LoVo (cell line): ENCODE measurements around the gene SKP2.

ENCODE experiments used
- DNase-seq: peaks from one replicate; pipeline ENCODE4 v3.0.0-alpha.2; 2016; ENCODE audit warnings: low spot score

SKP2 gene

DNA sequence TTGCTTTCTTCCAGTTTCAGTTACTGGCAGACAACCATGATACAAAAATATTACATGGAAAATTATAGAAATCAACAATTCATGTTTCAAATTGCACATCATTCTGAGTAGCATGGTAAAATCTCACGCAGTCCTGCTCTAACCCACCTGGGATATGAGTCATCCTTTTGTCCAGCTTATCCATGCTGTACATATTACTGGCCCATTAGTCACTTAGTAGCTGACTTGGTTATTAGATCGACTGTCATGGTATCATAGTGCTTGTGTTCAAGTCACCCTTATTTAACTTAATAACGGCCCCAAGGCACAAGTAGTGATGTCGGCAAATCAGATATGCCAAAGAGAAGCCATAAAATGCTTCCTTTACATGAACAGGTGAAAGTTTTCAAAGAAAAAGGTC, 48.6 kb downstream of the SKP2 start:
- DNase-seq = no peak

DNA sequence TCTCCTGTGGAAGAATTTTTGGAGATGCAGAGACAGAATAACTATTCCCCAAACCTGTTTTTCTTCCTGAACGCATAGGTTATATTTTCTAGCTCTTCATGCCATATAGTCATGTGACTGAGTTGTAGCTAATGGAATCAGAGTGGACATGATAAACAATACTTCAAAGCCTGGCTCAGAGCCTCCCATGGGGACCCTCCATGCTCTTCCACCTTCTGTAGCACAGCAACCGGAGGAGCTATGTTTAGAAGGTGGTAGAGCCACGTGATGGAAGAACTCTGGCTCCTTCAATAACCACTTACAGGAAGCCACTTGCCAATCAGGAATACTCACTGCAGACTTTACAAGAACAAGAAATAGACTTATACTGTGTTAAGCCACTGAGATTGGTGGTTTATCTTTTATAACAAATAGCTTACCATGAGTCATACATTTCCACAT, 50.6 kb downstream of the SKP2 start:
- no peak for DNase-seq

DNA sequence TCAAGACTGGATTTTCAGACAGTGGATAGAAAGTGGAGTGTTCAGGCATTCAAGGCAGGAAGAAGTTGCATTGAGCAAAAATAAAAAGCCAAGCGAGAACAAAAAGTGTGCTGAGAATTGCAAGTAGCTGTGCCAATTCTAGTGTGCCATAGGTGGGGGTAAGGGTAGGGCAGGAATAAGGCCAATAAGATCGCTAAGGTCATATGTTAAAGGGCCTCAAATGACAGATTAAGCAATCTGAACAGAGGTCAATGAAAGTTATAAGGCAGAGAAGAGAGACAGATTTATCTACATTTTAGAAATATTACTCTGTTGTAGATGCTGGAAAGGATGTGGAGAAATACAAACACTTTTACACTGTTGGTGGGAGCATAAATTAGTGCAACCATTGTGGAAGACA, 53.4 kb downstream of the SKP2 start:
- DNase-seq = no peak

DNA sequence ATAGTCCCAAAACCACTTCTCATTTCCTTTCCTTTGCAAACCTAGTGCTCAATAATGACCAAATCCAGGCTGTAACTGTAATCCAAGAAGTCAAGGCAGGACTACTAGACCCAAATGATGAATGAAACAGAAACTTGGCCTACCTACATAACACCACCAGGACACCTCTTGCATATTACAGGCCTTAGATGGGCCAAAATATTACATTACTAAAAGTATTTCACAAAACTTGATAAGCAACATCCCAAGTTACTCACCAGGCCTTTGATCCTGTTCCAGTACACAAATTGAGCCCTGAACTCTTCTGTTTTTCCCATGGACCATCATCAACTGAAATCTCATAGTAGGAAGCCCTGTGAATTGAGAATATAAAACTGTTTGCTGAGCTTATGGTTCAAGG, 55.0 kb downstream of the SKP2 start:
- no peak for DNase-seq

DNA sequence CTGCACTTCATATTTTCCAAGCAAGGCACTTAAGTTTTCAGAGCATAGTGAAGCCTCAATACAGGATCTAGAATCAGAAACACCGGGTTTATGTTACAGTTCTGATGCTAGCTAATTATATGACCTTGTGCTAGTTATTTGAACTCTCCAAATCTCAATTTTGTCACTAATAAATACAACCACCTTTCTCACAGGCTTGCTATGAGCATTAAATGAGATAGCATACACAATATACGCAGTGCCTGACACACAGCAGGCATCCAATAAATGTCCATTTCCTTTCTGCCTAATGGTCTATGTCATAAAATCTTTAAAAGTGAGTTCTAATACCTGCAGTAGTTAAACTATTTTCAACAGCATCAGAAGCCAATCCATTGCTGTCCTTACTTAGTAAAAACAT, 56.9 kb downstream of the SKP2 start:
- no peak for DNase-seq

DNA sequence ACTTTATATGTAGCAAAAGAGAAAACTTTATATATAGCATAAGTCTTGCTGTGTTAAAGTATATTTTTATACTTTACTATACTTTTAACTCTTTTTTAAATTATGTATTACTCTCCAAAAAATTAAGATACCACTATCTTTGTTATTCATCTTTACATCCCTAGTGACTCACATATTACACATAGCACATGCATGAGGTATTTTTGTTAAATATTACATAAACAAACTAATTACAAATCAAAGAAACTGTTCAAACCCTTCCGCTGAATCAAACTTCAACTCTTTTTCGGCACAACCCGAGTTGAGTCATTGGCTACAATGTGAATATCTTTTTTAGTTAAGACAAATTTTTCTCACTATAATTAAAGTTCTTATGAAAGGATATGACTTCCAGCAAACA, 57.8 kb downstream of the SKP2 start:
- no peak for DNase-seq

DNA sequence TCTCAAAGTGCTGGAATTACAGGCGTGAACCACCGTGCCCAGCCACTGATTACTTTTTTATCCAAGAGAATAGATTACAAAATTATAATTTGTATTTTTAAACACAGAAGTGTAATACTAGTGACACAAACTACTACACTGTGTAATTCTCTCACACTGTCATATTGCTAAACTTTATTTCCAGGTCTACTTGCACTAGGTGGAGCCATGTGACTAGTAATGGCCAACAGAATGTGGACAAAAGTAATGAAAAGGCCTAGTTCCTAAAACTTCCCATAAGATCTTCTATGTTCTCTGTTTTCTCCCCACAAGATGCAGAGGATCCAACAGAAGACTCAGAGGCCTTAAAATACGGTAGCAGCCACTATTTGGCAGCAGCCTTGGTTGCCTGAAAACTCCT, 62.5 kb downstream of the SKP2 start:
- no peak for DNase-seq

DNA sequence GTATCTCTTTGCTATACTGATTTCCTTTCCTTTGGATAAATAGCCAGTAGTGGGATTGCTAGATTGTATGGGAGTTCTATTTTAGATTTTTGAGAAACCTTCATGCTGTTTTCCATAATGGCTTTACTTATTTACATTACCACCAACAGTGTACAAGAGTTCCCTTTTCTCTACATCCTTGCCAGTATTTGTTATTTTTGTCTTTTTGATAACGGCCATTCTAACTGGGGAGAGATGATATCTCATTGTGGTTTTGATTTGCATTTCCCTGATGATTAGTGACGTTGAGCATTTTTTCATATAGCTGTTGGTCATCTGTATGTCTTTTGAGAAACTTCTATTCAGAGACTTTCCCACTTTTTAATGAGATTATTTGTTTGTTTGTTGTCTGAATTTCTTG, 64.0 kb downstream of the SKP2 start:
- no peak for DNase-seq

DNA sequence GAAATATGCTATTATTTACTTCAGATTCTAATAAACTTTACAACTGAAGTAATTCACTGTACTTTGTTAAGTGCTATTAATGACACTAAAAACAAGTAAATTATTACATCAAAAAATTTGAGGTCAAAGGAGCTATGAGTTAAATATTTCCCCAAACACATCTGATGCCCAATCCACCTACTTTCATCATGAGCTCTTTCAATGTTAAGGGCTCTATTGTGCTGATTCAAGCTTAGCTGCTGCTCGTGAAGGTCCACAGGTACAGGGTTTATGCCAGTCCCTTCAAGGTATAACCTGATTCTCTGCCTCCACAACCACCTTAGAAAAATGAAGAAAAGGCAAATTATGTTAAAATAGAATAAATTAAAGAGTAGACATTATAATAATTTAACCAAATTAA, 65.7 kb downstream of the SKP2 start:
- DNase-seq = no peak

DNA sequence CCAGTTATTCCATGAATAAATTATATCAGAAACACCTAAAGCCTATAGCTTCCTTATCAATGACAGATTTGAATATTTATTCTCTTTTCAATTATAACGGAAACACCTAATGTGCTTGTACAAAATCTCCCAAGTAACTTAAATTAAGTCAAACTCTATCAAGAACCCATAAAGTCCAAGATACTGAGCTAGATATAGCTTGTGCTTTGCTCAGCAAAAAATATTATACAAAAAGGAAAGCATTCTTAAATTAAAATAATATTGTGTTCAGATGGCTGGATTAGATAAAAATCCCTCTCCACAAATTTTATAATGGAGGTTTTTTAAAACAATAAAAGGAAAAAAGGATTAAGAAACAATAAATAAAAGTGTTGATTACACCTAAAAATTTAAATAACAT, 66.1 kb downstream of the SKP2 start:
- DNase-seq = no peak

DNA sequence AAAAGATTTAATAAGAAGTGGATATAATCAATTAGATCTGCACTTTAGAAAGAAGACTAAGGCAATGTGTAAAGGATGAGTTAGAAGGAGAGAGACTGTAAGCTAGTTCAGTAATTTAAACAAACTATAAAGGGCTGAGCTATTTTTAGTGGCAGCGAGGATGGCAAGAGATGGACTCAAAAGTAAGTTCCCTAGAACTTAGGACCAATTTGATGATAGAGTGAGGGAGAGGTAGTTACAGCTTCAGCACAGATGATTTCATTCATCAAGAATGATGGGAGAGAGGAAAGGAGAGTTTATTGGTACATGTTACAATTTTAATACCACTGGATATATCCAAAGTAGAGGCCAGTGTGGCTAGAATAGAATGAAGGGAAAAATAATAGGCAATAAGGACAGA, 70.7 kb downstream of the SKP2 start:
- no peak for DNase-seq

DNA sequence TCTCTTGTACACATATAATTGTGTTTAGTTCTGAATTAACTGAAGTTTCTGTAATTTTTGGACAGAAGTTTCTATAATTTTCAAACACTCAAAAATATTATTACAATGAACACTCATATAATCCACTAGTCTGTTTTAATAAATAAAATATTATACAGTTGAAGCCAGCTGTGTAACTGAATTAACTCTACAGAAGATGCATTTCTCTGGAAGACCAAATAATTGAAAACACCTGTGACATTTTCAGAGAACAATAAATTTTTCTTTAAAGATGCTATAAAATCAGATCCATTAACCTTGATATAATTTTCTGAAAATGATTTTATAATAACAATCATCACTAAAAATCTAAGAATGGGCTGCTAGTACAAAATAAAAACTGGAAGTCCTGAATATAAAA, 75.1 kb downstream of the SKP2 start:
- no peak for DNase-seq

DNA sequence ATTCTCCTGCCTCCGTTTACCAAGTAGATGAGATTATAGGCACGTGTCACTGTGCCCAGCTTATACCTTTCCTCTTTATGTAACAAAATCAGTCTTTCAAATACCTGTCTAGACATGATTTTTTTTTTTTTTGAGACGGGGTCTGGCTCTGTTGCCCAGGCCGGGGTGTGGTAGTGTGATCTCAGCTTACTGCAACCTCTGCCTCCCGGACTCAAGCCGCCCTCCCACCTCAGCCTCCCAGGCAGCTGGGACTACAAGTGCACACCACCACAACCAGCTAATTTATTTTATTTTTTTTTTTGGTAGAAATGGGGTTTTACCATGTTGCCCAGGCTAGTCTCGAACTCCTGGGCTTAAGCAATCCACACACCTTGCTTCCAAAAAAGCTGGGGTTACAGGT, 76.6 kb downstream of the SKP2 start:
- no peak for DNase-seq

DNA sequence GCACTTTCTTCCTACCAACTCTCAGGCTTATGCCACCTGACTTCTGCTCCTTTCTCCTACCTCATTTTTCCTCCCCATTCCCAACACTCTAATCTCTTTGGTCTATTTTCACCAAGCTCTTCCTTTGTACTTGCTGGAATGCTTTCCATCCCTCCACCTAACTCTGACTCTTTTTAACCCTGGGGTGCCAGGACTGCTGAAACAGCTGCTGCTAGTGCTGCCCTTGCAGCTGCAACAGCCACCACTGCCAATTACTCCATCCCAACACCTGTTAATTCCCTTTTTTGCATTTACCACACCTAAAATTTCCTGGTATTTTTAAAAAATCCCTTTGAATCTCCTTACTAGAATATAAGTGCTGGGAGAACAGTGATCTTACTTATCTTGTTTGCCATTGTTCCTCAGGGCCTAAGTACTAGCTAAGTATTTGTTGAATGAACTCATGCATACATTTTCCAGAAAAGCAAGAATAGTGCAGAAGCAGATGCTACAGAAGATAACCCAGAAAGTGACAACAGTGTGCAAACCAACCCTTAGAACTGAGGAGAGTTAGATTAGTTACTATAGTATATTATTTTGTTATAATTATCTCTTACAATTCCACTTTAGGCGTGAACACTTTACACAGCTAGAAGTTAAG, 78.4 kb downstream of the SKP2 start:
- no peak for DNase-seq

DNA sequence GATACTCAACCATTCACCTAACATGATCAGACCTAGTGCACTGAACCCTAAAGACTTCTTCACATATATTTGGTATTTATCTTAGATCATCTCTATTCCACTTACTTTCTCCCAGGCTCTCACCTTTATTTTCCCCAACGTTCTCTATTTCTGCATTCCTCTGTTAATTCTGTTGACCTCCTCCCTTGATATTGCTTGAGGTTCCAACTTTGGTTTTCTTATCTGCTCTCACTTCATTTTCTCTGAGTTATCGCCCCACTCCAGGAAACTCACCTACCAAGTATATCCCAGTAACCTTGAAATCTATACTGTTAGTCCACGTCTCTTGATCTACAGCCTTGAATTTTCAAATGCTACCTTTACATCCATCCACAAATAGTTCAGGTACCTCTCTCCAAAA, 80.6 kb downstream of the SKP2 start:
- no peak for DNase-seq
